ENCODE results near the gene TNS1.

DNA sequence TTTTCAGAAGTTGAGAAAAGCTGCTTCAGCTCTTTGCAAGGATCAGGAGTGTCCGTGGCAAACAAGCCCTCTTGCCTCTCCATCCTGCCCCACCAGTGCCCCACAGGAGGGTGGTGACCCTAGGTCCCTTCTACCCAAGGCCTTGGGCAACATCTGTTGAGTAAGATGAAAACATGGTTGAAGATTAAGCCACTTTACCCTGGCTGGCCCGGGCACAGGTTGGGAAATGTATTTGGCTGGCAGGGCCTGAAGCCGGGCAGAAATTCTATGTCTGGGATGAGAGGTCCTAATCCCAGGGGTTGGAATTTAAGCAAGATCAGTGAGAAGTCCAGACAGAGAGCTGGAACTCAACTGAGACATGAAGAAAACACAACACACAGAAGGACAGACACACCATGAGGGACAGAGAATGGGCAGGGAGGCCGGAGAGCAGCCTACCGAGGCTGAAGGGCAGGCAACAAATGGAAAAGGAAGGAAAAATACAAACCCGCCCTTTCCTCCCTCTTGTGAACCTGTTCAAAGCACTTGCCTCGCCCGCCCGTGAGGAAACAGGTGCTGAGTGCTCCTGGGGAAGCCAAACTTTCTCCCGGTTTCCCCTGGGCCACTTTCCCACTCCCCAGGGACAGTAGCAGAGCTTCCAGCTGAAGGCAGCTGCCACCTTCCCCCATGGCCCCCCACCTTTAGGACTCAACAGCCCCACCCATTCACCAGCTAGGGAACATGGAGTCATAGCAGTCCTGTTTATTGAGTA is 86.1 kb downstream of the TNS1 start:
- TF ChIP-seq CTCF (IDR thresholded peaks at IDR 0.05) (no peak), EZH2 (IDR thresholded peaks at IDR 0.05; ENCODE audit: borderline replicate concordance, insufficient read depth, low read depth, low read length, poor library complexity, severe bottlenecking) (no peak)

Data from B cell (primary cell).